Iris pigment epithelial cell (primary cell): ENCODE data around the gene LRP1B.
A peak's percentile ranks its signal among the peaks of the same experiment; 100 is the strongest.

ENCODE experiments used
- DNase-seq: peaks from one replicate; pipeline ENCODE4 v3.0.0-alpha.2; 2011; ENCODE audit warnings: low read depth

Gene LRP1B

GRCh38 chr2:141660232-141660631, 470.6 kb downstream of the LRP1B start:
- no peak for DNase-seq

GRCh38 chr2:141654311-141654710, 476.5 kb downstream of the LRP1B start:
- no peak for DNase-seq

- no peak for DNase-seq
Observed at GRCh38 chr2:141653184-141653583, 477.6 kb downstream of the LRP1B start.

- DNase-seq = no peak
Observed at GRCh38 chr2:141652308-141652707, 478.5 kb downstream of the LRP1B start.

- no peak for DNase-seq
Observed at GRCh38 chr2:141647353-141647752, 483.5 kb downstream of the LRP1B start.

GRCh38 chr2:141641462-141641861, 489.4 kb downstream of the LRP1B start:
- peak; percentile 34 for DNase-seq

GRCh38 chr2:141639809-141640208, 491.0 kb downstream of the LRP1B start:
- no peak for DNase-seq

- DNase-seq = no peak
Observed at GRCh38 chr2:141633132-141633531, 497.7 kb downstream of the LRP1B start.

GRCh38 chr2:141630407-141630930, 500.3 kb downstream of the LRP1B start:
- no peak for DNase-seq

- no peak for DNase-seq
Observed at GRCh38 chr2:141620372-141620771, 510.4 kb downstream of the LRP1B start.

GRCh38 chr2:141618457-141618856, 512.4 kb downstream of the LRP1B start:
- DNase-seq = no peak

- peak; percentile 64 for DNase-seq
Observed at GRCh38 chr2:141611981-141612380, 518.8 kb downstream of the LRP1B start.

GRCh38 chr2:141611176-141611571, 519.6 kb downstream of the LRP1B start:
- peak; percentile 51 for DNase-seq

GRCh38 chr2:141610564-141611175, 520.1 kb downstream of the LRP1B start:
- DNase-seq = no peak

GRCh38 chr2:141605163-141605562, 525.7 kb downstream of the LRP1B start:
- DNase-seq = no peak

- DNase-seq = no peak
Observed at GRCh38 chr2:141601511-141602152, 529.2 kb downstream of the LRP1B start.

- no peak for DNase-seq
Observed at GRCh38 chr2:141599721-141600120, 531.1 kb downstream of the LRP1B start.

- DNase-seq = no peak
Observed at GRCh38 chr2:141598982-141599381, 531.8 kb downstream of the LRP1B start.

GRCh38 chr2:141595316-141595920, 535.4 kb downstream of the LRP1B start:
- no peak for DNase-seq

GRCh38 chr2:141591787-141592186, 539.0 kb downstream of the LRP1B start:
- DNase-seq = no peak

- no peak for DNase-seq
Observed at GRCh38 chr2:141590620-141591019, 540.2 kb downstream of the LRP1B start.

- DNase-seq = no peak
Observed at GRCh38 chr2:141589314-141589713, 541.5 kb downstream of the LRP1B start.

- no peak for DNase-seq
Observed at GRCh38 chr2:141586985-141587384, 543.8 kb downstream of the LRP1B start.
